GM18868 (cell line): Measurements from ENCODE around the gene NMU.
A peak's percentile ranks its signal among the peaks of the same experiment; 100 is the strongest.
"Not testable (repeated sequence)": the region's sequence is repeated elsewhere in the genome, so short reads cannot be mapped to it uniquely, and the experiment has no call there.

Experiments used
- ATAC-seq: cut with Tn5 transposase; IDR thresholded peaks from one replicate; pipeline ENCODE4 v1.9.1; 2021; ENCODE audit warnings: mild to moderate bottlenecking, moderate library complexity; ENCODE audit not compliant: unreplicated experiment

The NMU gene

GRCh38 chr4:55625835-55626234 lies 10.3 kb downstream of the NMU start:
- no peak for ATAC-seq

DNA sequence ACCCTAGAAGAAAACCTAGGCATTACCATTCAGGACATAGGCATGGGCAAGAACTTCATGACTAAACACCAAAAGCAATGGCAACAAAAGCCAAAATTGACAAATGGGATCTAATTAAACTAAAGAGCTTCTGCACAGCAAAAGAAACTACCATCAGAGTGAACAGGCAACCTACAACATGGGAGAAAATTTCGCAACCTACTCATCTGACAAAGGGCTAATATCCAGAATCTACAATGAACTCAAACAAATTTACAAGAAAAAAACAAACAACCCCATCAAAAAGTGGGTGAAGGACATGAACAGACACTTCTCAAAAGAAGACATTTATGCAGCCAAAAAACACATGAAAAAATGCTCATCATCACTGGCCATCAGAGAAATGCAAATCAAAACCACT lies 12.0 kb downstream of the NMU start:
- not testable (repeated sequence) for ATAC-seq

DNA sequence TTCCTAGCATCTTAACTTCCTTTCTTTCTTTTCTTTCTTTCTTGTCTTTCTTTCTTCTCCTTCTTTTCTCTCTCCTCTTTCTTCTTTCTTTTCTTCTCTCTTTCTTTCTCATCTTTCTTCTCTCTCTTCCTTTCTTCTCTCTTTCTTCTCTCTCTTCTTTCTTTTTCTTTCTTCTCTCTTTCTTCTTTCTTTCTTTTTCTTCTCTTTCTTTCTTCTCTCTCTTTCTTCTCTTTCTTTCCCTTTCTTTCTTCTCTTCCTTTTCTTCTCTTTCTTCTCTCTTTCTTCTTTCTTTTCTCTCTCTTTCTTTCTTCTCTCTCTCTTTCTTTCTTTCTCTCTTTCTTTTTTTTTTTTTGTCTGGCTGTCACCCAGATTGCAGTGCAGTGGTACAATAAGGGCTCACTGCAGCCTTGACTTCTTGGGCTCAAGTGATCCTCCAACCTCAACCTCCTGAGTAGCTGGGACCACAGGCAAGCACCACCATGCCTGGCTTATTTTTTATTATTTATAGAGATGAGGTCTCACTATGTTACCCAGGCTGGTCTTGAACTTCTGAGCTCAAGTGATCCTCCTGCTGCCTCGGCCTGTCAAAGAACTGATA lies 17.5 kb downstream of the NMU start:
- no peak for ATAC-seq

DNA sequence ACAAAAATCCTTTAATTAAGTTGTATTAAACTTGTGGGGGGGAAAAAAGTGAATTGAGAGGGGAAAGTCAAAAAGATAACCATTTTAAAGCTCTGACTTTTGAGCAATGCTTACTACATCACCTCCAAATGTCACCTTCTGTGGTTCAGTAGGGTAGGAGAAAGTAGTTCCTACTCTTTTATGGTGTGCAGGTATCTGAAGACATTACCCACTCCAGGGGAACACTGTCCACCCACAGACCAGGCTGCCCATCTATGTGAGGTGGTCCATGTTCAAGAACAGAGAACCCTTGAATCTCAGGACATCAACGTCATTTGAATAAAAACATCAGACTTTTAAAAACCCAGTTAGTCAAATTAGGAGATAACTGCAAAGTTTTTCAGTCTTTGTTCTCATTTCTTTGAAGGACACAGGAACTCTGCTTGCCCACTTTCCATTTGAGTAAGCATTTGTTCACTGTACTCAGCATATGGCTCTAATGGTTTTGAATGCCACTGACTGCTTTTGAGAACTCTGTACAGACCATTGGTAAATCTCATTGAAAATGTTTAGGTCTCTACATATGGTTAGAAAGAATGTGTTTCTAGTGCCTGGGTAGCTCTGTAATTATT lies 18.4 kb downstream of the NMU start:
- peak; percentile 99 for ATAC-seq

GRCh38 chr4:55615008-55615407 lies 21.1 kb downstream of the NMU start:
- ATAC-seq: no peak

DNA sequence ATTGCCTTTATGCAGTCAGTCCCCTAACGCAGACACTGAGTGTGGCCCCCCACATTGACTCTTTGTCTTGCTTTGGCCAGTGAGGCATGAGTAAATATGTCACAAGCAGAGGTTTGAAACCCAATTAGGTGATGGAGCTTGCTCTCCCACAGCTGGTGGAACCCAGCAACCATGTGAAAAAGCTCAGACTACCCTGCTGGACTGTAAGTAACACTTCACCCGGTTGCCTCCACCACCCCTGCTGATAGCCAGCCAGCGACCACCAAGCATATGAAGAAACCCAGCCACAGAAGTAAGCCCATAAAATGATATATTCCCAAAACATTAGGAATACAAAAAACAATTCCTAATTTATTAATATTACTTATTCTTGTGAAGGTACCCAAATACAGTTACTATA lies 22.5 kb downstream of the NMU start:
- no peak for ATAC-seq

DNA sequence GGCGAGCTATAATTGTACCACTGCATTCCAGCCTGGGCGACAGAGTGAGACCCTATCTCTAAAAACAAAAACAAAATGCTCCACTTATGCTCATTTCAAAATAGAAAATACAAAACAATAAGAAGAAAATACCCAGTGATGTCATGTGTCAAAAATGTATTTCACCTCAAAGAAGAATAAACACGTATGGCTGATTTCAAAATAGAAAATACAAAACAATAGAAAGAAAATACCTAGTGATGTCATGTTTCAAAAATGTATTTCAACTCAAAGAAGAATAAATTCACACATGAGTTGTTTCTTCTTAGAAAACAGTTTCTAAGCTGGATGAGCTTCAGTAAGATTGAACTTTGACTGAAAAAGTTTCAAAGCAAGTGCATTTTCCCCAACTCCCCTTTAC lies 23.8 kb downstream of the NMU start:
- ATAC-seq: no peak

- no peak for ATAC-seq
Observed at GRCh38 chr4:55611358-55612059, 24.6 kb downstream of the NMU start.

- ATAC-seq: no peak
Observed at GRCh38 chr4:55610381-55610780, 25.7 kb downstream of the NMU start.

- ATAC-seq: no peak
Observed at GRCh38 chr4:55609393-55609866, 26.7 kb downstream of the NMU start.

DNA sequence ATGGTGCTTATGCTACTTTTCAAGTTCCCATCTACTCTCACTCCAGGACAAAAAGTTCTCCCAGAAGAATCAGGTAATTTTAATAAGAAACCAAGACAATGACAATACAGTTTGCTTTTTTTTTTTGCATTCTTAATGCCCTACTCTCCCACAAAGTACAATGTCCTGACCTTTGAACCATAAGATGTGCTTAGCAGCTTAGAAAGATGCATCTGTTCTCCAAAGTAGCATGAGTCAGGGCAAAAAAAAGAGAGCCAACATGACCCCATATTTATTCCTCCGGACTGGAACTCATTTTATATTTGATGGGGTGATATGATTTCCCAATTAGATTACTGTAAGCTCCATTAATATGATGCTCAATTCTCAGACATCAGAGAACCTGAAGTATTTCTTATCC lies 27.5 kb downstream of the NMU start:
- ATAC-seq: no peak

DNA sequence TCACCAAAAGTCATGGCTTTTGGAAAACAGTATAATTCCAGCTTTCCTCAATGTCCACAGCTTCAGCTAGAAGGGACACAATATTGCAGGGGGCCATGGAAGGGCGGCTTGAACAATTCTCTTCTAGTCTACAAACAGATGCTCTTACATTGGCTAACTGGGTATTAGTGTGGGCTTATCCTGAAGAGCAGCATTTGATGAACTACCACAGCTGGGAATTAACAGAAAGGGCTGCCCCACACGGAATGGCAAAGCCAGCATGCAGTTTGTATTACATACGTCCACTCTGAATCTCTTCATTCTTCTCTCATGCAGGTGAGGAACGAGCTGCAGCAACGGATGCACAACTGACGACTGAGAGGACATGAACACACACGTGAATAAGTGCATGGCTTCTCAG lies 31.1 kb downstream of the NMU start:
- ATAC-seq: no peak

DNA sequence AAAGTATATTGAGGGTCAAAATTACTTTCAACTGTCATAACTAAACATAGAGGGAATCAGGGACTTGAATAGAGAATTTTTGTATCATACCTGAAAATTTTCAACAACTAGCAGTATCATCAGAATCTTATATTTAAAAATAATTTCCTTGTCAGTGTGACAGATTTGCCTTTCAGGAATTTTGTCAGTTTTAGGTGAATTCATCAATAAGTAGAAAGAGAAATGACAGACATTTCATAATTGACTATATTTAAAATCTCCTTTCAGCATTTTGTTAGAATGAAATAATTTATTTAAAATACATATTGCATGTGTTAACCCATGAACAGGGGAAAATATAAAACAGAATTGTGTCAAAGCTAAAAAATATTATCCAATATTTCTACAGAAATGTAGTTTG lies 35.5 kb downstream of the NMU start:
- ATAC-seq: no peak

DNA sequence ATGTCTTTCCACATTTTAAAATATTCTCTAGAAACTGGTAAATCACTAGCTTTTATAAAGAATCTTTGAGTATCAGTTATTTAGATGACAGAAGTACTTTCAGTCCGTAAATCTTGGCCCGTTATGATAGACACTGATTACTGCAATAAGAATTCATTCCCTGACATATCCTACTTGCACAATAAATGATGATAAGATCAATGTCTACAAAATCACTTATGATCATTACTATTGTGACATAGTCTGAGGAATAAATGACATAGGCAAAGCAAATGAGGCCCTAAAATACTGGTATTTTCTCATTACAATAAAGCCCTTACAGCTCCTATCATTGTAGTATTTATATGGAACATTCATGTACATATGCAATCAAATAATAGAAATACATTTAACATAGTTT lies 37.5 kb downstream of the NMU start:
- no peak for ATAC-seq

DNA sequence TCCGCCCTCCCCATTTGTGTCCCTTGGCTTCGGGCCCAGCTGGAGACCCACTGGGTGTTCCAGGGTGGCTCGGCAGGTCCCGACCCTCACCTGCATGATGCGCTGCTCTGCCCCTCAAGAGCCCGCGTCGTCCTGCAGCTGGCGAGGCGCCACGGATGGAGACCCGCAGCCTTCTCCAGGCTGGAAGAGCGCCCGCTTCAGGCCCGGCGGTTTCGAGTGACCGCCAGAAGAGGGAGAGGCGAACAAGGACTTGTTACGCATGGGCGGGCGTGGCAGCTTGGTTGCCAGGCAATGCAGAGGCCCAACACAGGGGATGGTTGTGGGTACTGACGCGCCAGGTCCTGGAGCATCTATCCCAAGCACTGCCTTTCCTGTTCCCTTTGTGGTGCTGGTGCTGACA lies 44.1 kb downstream of the NMU start, which contains the start of gene PDCL2:
Gene PDCL2 (minus strand): TSS at position 232 of the 400 bp plus-strand sequence. CDS start 136 bp downstream, at position 96.
- ATAC-seq: no peak

GRCh38 chr4:55588160-55588559 lies 47.9 kb downstream of the NMU start:
- ATAC-seq: no peak

- ATAC-seq: not testable (repeated sequence)
Observed at GRCh38 chr4:55582773-55583172, 53.3 kb downstream of the NMU start.

GRCh38 chr4:55578341-55579010 lies 57.6 kb downstream of the NMU start:
- ATAC-seq: no peak

DNA sequence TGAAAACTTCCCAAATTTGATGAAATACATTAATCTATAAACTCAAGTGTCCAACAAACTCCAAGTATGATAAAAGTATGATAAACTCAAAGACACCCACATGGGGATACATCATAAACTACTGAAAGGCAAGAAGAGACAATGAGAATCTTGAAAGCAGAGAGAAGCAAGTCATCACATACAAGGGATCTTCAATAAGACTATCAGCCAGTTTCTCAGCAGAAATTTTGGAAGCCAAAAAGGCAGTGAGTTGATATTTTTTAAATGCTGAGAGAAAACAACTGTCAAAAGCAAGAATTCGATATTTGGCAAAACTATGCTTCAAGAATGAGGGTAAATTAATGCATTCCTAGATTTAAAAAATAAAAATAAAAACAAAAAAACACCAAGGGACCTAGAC lies 60.6 kb downstream of the NMU start:
- ATAC-seq: no peak

DNA sequence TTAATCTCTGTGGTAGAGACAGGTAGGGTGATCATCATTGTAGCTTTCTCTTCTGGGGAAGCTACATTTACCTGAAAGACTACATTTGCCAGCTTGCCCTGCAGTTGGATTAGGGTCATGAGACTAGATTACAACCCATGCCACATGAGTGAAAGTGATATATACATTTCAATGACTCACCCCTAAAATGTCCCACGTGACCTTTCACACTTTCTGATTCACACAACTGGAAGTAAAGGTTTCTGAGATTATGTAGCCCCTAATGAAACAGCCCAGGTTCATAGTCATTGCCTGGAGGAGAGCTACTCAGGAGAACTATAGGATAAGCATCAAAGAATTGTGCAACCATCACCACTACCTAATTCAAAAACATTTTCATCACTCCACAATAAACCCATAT lies 61.8 kb downstream of the NMU start:
- no peak for ATAC-seq

DNA sequence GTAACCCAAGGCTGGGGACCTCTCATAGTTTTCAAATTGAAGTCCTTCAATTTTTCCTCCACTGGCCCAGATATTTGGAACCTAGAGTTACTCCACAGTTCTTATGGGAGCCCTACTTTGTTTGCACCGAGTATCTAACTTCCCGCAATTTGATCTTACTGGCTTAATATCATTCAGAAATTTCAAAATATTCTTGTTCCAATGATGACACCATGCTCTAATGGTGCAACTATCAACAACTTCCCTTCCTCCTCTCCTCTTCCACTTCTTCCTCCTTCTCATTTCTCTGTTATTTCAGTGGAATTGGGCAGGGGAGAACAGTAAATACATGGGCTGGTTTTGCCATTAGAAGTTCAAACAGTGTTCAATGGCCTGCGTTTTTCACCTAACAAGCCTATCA lies 64.3 kb downstream of the NMU start:
- ATAC-seq: no peak
